Left ventricle myocardium inferior (tissue), 1 donor: ENCODE results near the gene MAN1C1. TPM values are rescaled to one million over a fixed set of nuclear protein-coding genes. Genes with fewer than 3 reads are reported as not detected.
A peak's percentile ranks its signal among the peaks of the same experiment; 100 is the strongest.

ENCODE experiments used
- DNase-seq: peaks from one replicate; pipeline ENCODE4 v3.0.0-alpha.2; 2020
- H3K27ac ChIP-seq: fragments of 200-600 bp; replicated peaks from 2 replicates; pipeline ENCODE4 v1.8.0; 2021
- H3K27me3 ChIP-seq: fragments of 200-600 bp; 2 replicates; pipeline ENCODE4 v1.8.0; 2021; ENCODE audit warnings: low read depth
- H3K36me3 ChIP-seq: fragments of 200-600 bp; 2 replicates; pipeline ENCODE4 v1.8.0; 2021
- H3K4me1 ChIP-seq: fragments of 200-600 bp; 2 replicates; pipeline ENCODE4 v1.8.0; 2021
- H3K4me3 ChIP-seq: fragments of 200-600 bp; 2 replicates; pipeline ENCODE4 v1.8.0; 2021; ENCODE audit warnings: mild to moderate bottlenecking, moderate library complexity
- H3K9me3 ChIP-seq: fragments of 200-600 bp; replicated peaks from 2 replicates; pipeline ENCODE4 v1.8.0; 2021
- CTCF ChIP-seq: fragments of 200-600 bp; IDR thresholded peaks from 2 replicates; pipeline ENCODE4 v1.8.0; 2021; ENCODE audit warnings: antibody characterized with exemption, mild to moderate bottlenecking, borderline replicate concordance
- intact Hi-C: fragments of 100-400 bp; cut with micrococcal nuclease; formaldehyde crosslinking; loops from one replicate; pipeline ENCODE4 v1.11.0; 2022
- total RNA-seq: library from RNA; stranded (reverse); fragmentation: NEBNext Ultra II Directional; extraction: Animal tissue kit (Norgen Biotek cat#: 25700); gene quantifications from one replicate; pipeline ENCODE4 v1.2.1, GENCODE V29; 2021
- donor health status: DM: no; HTN: yes; CAD: no; lungs with severe emphysema.

The MAN1C1 gene
- total RNA-seq, 1 donor from 2014 or later: 18.0 TPM

DNA sequence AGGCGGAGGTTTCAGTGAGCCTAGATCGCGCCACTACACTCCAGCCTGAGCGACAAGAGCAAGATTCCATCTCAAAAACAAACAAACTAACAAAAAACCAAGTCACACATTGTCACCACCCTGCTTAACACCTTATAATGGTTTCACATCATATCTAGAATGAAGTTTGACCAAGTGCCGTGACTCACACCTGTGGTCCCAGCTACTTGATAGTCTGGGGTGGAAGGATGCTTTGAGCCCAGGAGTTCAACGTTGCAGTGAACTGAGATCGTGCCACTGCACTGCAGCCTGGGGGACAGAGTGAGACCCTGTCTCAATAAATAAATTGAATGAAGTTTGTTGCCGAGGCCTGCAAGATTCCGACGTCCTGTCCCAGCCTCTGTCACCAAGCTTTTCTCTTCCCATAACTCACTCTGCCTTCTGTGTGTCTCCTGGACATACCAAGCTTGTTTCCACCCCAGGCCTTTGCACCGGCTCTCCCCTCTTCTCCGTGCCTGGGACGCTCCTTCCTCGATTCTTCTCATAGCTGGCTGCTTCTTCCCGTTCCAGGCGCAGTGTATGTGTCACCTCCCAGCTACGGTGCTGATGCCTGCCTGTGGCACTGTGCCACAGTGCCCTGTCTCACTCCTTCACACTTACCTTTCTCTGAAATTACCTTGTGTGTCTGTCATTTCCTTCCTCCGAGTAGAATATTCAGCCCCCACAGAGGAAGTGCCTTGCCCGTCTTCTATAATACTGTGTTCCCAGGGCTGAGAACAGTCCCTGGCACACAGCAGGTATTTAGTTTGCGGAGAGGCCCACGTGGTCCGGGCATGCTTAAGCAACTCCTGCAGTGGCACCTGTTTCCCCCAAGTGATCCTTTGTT is 179.6 kb downstream of the MAN1C1 start:
- H3K27me3 ChIP-seq: no peaks in the 10 kb centered on the region
- peaks cover 51% of the 10 kb centered on the region for H3K4me1 ChIP-seq
- no peaks in the 10 kb centered on the region for H3K36me3 ChIP-seq
- DNase-seq: no peak
- TF ChIP-seq CTCF: no peak
- peak overlapping the region; percentile 66 for H3K27ac ChIP-seq
- no peak overlapping the region for H3K4me3 ChIP-seq
- H3K9me3 ChIP-seq: no peaks in the 10 kb centered on the region
- intact Hi-C loops: loop anchor here (2.0 kb wide), 1 partner anchor 187 kb away; no protein-coding TSS in a partner anchor

DNA sequence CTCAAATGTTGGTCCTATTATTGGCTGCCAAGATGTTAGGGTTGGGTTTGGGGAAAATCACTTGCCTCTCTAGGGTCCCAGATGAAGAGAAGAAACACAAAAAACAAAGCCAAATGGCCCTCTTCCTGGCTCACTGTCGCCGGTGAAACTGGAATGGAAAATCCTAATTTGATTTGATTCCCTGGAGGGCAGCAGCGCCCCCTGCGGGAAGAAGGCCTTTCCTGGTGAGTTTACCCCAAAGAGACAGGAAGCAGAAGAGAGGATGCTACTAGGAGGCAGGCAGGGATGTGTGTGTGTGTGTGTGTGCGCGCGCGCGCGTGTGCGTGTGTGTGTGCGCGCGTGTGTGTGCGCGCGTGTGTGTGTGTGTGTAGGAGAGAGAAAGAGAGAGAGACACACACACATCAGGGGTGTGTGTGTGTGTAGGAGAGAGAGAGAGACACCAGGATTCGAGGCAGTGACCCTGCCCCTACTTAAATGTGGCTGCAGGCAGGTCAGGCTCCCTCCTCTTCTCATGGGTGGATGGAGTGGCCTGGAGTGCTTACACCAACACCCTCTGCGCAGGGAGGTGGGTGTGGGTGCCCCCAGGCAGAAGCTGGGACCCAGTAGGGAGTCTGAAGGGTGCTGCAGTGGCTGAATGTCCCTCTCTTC is 180.3 kb downstream of the MAN1C1 start:
- peak; percentile 77 for TF ChIP-seq CTCF

DNA sequence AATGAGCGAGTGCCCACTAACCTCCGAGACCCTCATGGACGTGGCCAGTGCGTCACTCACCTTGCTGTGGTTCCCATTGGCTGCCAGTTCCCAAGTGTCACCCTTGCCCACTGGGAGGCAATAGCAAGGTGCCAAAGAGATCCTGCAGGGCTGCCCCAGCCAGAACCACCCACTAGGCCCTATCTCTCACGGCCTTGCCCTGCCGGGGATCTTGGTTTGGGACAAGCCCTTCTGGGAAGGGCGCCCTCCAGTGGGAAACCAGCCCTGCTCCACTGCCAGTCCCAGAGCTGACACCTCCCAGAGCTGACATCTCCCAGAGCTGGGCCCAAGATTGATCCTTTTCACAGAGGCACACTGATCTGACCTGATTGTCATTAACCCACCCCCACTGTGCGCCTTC is 181.3 kb downstream of the MAN1C1 start:
- Histone ChIP-seq H3K36me3 (no peaks in the 10 kb centered on the region), H3K4me3 (no peak overlapping the region), H3K4me1 (peaks cover 68% of the 10 kb centered on the region), H3K27ac (peak overlapping the region; percentile 86), H3K9me3 (no peaks in the 10 kb centered on the region), H3K27me3 (no peaks in the 10 kb centered on the region)
- peak; percentile 56 for TF ChIP-seq CTCF
- intact Hi-C loops: loop anchor here (2.0 kb wide), 1 partner anchor 189 kb away; no protein-coding TSS in a partner anchor
- no peak for DNase-seq

More for the DNA sequence above, 180.3 kb downstream of the MAN1C1 start:
- DNase-seq: peak; percentile 87
- Histone ChIP-seq H3K27me3 (no peaks in the 10 kb centered on the region), H3K4me1 (peaks cover 58% of the 10 kb centered on the region), H3K9me3 (no peaks in the 10 kb centered on the region), H3K36me3 (no peaks in the 10 kb centered on the region), H3K4me3 (no peak overlapping the region), H3K27ac (peak overlapping the region; percentile 66)
- intact Hi-C loops: loop anchor here (2.0 kb wide), 1 partner anchor 188 kb away; no protein-coding TSS in a partner anchor

GRCh38 chr1:25798666-25799351 is 182.2 kb downstream of the MAN1C1 start:
- peak overlapping the region; percentile 86 for H3K27ac ChIP-seq
- no peak for TF ChIP-seq CTCF
- no peaks in the 10 kb centered on the region for H3K27me3 ChIP-seq
- no peaks in the 10 kb centered on the region for H3K36me3 ChIP-seq
- no peak overlapping the region for H3K4me3 ChIP-seq
- H3K4me1 ChIP-seq: peaks cover 75% of the 10 kb centered on the region
- no peak for DNase-seq
- intact Hi-C loops: no loop called here
- H3K9me3 ChIP-seq: no peaks in the 10 kb centered on the region

DNA sequence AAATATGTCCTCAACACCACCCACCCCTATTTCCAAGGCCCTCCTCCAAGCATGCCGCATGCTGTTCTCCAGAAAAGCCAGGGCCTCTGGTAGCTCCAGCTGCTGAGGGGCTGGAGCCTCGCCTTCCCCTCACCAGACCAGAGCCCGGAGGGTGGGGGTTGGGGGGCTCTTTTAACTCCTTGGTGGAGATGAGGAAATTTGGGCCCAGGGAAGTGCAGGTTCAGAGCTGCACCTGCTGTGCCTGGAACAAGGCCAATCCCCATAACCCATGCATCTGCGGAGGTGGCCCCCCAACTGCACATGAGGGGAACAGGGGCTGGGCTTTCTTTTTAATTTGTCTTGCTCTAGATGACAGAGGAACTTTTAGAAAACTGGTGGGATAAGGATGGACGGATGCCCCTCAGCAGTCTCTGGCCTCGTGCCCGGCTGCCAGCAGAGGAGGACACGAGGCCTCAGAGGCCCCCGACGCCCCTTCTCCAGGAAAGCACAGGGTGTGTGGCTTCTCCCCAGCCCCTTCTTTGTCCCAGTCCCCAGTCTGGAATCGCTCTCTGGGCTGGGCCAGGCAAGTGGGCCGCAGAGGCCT is 182.9 kb downstream of the MAN1C1 start:
- peak overlapping the region; percentile 76 for H3K4me3 ChIP-seq
- H3K27ac ChIP-seq: peak overlapping the region; percentile 86
- no peaks in the 10 kb centered on the region for H3K27me3 ChIP-seq
- DNase-seq: no peak
- intact Hi-C loops: no loop called here
- H3K36me3 ChIP-seq: no peaks in the 10 kb centered on the region
- H3K9me3 ChIP-seq: no peaks in the 10 kb centered on the region
- H3K4me1 ChIP-seq: peaks cover 75% of the 10 kb centered on the region
- TF ChIP-seq CTCF: no peak
